HEK293 (cell line): ENCODE measurements around the gene SLC6A16.

ENCODE experiments used
- ZNF280D ChIP-seq: fragments of 450-650 bp; formaldehyde crosslinking; IDR thresholded peaks from 2 replicates; pipeline ENCODE4 v1.5.1; 2016; ENCODE audit warnings: missing biosample characterization, missing genetic modification characterization
- ZNF792 ChIP-seq: fragments of 450-650 bp; formaldehyde crosslinking; IDR thresholded peaks from 2 replicates; pipeline ENCODE4 v1.5.1; 2016; ENCODE audit warnings: missing biosample characterization, missing genetic modification characterization

SLC6A16 gene

GRCh38 chr19:49241769-49242168 lies 83.2 kb downstream of the SLC6A16 start (continued):
- TF ChIP-seq ZNF280D: no peak
- TF ChIP-seq ZNF792: no peak
